GM12891 (cell line): ENCODE measurements around the gene ASIC1.

Source experiments
- PAX5 ChIP-seq: IDR thresholded peaks from 2 replicates; pipeline ENCODE4 v1.6.1; 2011; ENCODE audit warnings: low read length, moderate library complexity, mild to moderate bottlenecking; ENCODE audit not compliant: insufficient read depth, severe bottlenecking
- POLR2A ChIP-seq: IDR thresholded peaks from 2 replicates; pipeline ENCODE4 v1.6.1; 2011; ENCODE audit warnings: low read depth, low read length, control low read depth
- POLR2AphosphoS5 ChIP-seq: IDR thresholded peaks from 2 replicates; pipeline ENCODE4 v1.6.1; 2011; ENCODE audit warnings: low read depth, low read length, control low read depth
- SPI1 ChIP-seq: IDR thresholded peaks from 2 replicates; pipeline ENCODE4 v1.6.1; 2011; ENCODE audit warnings: low read depth, low read length, control low read depth
- TAF1 ChIP-seq: IDR thresholded peaks from 2 replicates; pipeline ENCODE4 v1.6.1; 2011; ENCODE audit warnings: low read depth, low read length, control low read depth

GRCh38 chr12:50066402-50066801, 9.0 kb downstream of the ASIC1 start:
- TF ChIP-seq POLR2A, result no peak
- TF ChIP-seq POLR2AphosphoS5, result no peak
- TF ChIP-seq TAF1, result no peak
- TF ChIP-seq SPI1, result no peak
- no peak for TF ChIP-seq PAX5
